Measurements from ENCODE around the gene VPS51. TPM values are rescaled to one million over a fixed set of nuclear protein-coding genes. Genes with fewer than 3 reads are reported as not detected.

VPS51 gene
- total RNA-seq, 1 experiment from 2014 or later, result 89.5 TPM

DNA sequence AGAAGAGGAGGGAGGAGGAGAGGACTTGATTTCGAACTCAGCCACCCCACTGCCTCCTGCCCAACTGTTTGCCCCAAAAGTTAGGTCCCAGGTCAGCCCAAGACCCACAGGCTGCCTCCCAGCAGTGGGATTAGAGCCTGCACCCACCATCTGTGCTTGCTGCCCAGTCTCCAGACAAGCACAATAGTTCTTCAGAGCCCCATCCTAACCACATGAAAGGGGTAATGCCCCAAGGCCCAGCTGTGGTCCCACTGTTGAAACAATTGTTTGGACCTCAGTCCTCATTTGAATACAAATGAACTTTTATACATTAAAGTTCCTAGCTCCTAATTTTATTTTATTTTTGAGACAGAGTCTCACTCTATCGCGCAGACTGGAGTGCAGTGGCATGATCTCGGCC lies 5.4 kb upstream of the VPS51 start:
- DNase-seq (ENCODE audit: low read depth, low spot score) (no peak), ATAC-seq (no peak)
- ChIA-PET RAD21 (ENCODE audit: low non-redundant PET in 1 of 2, low total read pairs in 2 of 2, uncharacterized antibody in 2 of 2, unreplicated experiment in 2 of 2) (no interaction called here), CTCF (interaction anchor here (1.3 kb wide), 1 partner anchor 20 kb away, joined by 4 read pairs; no protein-coding TSS in a partner anchor), POLR2A (no interaction called here)
- Histone ChIP-seq H3K36me3 (ENCODE audit: control insufficient read depth in 1 of 2, insufficient read depth in 2 of 2, low read length in 2 of 2) (peaks cover 0 to 18% of the 10 kb centered on the region in 2 experiments; a peak in 1 of 4 replicates), H3K9me2 (ENCODE audit: insufficient read depth) (no peaks in the 10 kb centered on the region), H3K79me2 (ENCODE audit: insufficient read depth, low read length) (no peaks in the 10 kb centered on the region), H2AFZ (ENCODE audit: low read depth, low read length, poor library complexity, severe bottlenecking) (no peak overlapping the region), H3K9ac (ENCODE audit: low read length) (no peak overlapping the region), H4K20me1 (ENCODE audit: insufficient read depth) (no peaks in the 10 kb centered on the region), H3K4me1 (ENCODE audit: control insufficient read depth in 1 of 2, insufficient read depth in 2 of 2, low read length in 2 of 2) (peaks cover 0 to 2% of the 10 kb centered on the region in 2 experiments; a peak in 2 of 4 replicates), H3K27ac (ENCODE audit: low read depth, low read length) (no peak overlapping the region), H3K27me3 (ENCODE audit: insufficient read depth, low read length) (no peaks in the 10 kb centered on the region), H3K9me3 (ENCODE audit: control insufficient read depth in 1 of 2, insufficient read depth in 1 of 2, low read depth in 1 of 2, low read length in 2 of 2) (no peaks in the 10 kb centered on the region), H3K4me3 (replicated peaks in 1 of 2; ENCODE audit: low read depth in 1 of 2, low read length in 2 of 2) (no peak overlapping the region), H3K4me2 (ENCODE audit: low read length) (no peak overlapping the region)
- no TSS peak for BruUV-seq (replicated peaks)
- intact Hi-C loops (cut with micrococcal nuclease), result no loop called here
- TF ChIP-seq ZFX (IDR thresholded peaks at IDR 0.05) (no peak), YY1 (IDR thresholded peaks at IDR 0.05; ENCODE audit: extremely low read depth, insufficient replicate concordance, low read depth, low read length) (no peak), CEBPB (IDR thresholded peaks at IDR 0.05; ENCODE audit: low read depth) (no peak), POLR2AphosphoS5 (IDR thresholded peaks at IDR 0.05; ENCODE audit: low read depth, low read length) (no peak), ZNF274 (IDR thresholded peaks at IDR 0.05; ENCODE audit: low read depth, low read length) (no peak), ELF1 (IDR thresholded peaks at IDR 0.05; ENCODE audit: borderline replicate concordance, low read depth) (no peak), FOSL1 (IDR thresholded peaks at IDR 0.05; ENCODE audit: low read depth) (no peak), RAD21 (IDR thresholded peaks at IDR 0.05; ENCODE audit: low read depth) (no peak), JUND (IDR thresholded peaks at IDR 0.05) (no peak), SP1 (IDR thresholded peaks at IDR 0.05; ENCODE audit: low read depth) (no peak), CBX3 (IDR thresholded peaks at IDR 0.05; ENCODE audit: low read depth) (no peak), ATF3 (IDR thresholded peaks at IDR 0.05) (no peak)
- TF ChIP-seq, protein P1, sequence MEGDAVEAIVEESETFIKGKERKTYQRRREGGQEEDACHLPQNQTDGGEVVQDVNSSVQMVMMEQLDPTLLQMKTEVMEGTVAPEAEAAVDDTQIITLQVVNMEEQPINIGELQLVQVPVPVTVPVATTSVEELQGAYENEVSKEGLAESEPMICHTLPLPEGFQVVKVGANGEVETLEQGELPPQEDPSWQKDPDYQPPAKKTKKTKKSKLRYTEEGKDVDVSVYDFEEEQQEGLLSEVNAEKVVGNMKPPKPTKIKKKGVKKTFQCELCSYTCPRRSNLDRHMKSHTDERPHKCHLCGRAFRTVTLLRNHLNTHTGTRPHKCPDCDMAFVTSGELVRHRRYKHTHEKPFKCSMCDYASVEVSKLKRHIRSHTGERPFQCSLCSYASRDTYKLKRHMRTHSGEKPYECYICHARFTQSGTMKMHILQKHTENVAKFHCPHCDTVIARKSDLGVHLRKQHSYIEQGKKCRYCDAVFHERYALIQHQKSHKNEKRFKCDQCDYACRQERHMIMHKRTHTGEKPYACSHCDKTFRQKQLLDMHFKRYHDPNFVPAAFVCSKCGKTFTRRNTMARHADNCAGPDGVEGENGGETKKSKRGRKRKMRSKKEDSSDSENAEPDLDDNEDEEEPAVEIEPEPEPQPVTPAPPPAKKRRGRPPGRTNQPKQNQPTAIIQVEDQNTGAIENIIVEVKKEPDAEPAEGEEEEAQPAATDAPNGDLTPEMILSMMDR (IDR thresholded peaks at IDR 0.05 in 2 of 3, conservative IDR thresholded peaks at IDR 0.05 in 1 of 3; ENCODE audit: borderline replicate concordance in 1 of 3, insufficient read depth in 1 of 3, low read depth in 2 of 3, low read length in 2 of 3), result no peak
- TF ChIP-seq, protein P2, sequence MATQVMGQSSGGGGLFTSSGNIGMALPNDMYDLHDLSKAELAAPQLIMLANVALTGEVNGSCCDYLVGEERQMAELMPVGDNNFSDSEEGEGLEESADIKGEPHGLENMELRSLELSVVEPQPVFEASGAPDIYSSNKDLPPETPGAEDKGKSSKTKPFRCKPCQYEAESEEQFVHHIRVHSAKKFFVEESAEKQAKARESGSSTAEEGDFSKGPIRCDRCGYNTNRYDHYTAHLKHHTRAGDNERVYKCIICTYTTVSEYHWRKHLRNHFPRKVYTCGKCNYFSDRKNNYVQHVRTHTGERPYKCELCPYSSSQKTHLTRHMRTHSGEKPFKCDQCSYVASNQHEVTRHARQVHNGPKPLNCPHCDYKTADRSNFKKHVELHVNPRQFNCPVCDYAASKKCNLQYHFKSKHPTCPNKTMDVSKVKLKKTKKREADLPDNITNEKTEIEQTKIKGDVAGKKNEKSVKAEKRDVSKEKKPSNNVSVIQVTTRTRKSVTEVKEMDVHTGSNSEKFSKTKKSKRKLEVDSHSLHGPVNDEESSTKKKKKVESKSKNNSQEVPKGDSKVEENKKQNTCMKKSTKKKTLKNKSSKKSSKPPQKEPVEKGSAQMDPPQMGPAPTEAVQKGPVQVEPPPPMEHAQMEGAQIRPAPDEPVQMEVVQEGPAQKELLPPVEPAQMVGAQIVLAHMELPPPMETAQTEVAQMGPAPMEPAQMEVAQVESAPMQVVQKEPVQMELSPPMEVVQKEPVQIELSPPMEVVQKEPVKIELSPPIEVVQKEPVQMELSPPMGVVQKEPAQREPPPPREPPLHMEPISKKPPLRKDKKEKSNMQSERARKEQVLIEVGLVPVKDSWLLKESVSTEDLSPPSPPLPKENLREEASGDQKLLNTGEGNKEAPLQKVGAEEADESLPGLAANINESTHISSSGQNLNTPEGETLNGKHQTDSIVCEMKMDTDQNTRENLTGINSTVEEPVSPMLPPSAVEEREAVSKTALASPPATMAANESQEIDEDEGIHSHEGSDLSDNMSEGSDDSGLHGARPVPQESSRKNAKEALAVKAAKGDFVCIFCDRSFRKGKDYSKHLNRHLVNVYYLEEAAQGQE (IDR thresholded peaks at IDR 0.05; ENCODE audit: low read depth), result no peak

Data from HCT116 (cell line).